Measurements from ENCODE around the gene HTRA1. TPM values are rescaled to one million over a fixed set of nuclear protein-coding genes. Genes with fewer than 3 reads are reported as not detected.

HTRA1 gene
- total and polyA plus RNA-seq, 10 of the 15 experiments (the other 5 are each of a cell fraction or from before 2014, with no cell fraction given): 0.13 TPM; not detected in 9

GRCh38 chr10:122508021-122508420 is 46.7 kb downstream of the HTRA1 start:
- ATAC-seq: no peak
- POLR2A ChIA-PET: no interaction called here
- TF ChIP-seq, protein P1, sequence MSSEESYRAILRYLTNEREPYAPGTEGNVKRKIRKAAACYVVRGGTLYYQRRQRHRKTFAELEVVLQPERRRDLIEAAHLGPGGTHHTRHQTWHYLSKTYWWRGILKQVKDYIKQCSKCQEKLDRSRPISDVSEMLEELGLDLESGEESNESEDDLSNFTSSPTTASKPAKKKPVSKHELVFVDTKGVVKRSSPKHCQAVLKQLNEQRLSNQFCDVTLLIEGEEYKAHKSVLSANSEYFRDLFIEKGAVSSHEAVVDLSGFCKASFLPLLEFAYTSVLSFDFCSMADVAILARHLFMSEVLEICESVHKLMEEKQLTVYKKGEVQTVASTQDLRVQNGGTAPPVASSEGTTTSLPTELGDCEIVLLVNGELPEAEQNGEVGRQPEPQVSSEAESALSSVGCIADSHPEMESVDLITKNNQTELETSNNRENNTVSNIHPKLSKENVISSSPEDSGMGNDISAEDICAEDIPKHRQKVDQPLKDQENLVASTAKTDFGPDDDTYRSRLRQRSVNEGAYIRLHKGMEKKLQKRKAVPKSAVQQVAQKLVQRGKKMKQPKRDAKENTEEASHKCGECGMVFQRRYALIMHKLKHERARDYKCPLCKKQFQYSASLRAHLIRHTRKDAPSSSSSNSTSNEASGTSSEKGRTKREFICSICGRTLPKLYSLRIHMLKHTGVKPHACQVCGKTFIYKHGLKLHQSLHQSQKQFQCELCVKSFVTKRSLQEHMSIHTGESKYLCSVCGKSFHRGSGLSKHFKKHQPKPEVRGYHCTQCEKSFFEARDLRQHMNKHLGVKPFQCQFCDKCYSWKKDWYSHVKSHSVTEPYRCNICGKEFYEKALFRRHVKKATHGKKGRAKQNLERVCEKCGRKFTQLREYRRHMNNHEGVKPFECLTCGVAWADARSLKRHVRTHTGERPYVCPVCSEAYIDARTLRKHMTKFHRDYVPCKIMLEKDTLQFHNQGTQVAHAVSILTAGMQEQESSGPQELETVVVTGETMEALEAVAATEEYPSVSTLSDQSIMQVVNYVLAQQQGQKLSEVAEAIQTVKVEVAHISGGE (CRISPR knock-in tag; IDR thresholded peaks at IDR 0.05): no peak
- TF ChIP-seq YY1 (IDR thresholded peaks at IDR 0.05; ENCODE audit: low read depth, low read length) (no peak), ZNF24 (IDR thresholded peaks at IDR 0.05) (no peak), SP1 (IDR thresholded peaks at IDR 0.05; ENCODE audit: low read depth, low read length) (no peak), ATF2 (IDR thresholded peaks at IDR 0.05; ENCODE audit: low read length) (no peak), ZNF384 (IDR thresholded peaks at IDR 0.05; ENCODE audit: borderline replicate concordance, low read depth, low read length) (no peak), EP300 (IDR thresholded peaks at IDR 0.05; ENCODE audit: borderline replicate concordance in 1 of 2, control insufficient read depth in 1 of 2, low read depth in 2 of 2, low read length in 2 of 2) (no peak), EZH2 (IDR thresholded peaks at IDR 0.05; ENCODE audit: borderline replicate concordance, control insufficient read depth, low read depth, low read length) (no peak), SREBF1 (IDR thresholded peaks at IDR 0.05; ENCODE audit: low read length) (no peak), MEF2B (IDR thresholded peaks at IDR 0.05; ENCODE audit: partially characterized antibody, poor library complexity, severe bottlenecking) (no peak), YBX1 (IDR thresholded peaks at IDR 0.05) (no peak)
- TF ChIP-seq, protein P2, sequence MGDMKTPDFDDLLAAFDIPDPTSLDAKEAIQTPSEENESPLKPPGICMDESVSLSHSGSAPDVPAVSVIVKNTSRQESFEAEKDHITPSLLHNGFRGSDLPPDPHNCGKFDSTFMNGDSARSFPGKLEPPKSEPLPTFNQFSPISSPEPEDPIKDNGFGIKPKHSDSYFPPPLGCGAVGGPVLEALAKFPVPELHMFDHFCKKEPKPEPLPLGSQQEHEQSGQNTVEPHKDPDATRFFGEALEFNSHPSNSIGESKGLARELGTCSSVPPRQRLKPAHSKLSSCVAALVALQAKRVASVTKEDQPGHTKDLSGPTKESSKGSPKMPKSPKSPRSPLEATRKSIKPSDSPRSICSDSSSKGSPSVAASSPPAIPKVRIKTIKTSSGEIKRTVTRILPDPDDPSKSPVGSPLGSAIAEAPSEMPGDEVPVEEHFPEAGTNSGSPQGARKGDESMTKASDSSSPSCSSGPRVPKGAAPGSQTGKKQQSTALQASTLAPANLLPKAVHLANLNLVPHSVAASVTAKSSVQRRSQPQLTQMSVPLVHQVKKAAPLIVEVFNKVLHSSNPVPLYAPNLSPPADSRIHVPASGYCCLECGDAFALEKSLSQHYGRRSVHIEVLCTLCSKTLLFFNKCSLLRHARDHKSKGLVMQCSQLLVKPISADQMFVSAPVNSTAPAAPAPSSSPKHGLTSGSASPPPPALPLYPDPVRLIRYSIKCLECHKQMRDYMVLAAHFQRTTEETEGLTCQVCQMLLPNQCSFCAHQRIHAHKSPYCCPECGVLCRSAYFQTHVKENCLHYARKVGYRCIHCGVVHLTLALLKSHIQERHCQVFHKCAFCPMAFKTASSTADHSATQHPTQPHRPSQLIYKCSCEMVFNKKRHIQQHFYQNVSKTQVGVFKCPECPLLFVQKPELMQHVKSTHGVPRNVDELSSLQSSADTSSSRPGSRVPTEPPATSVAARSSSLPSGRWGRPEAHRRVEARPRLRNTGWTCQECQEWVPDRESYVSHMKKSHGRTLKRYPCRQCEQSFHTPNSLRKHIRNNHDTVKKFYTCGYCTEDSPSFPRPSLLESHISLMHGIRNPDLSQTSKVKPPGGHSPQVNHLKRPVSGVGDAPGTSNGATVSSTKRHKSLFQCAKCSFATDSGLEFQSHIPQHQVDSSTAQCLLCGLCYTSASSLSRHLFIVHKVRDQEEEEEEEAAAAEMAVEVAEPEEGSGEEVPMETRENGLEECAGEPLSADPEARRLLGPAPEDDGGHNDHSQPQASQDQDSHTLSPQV (IDR thresholded peaks at IDR 0.05): no peak
- TF ChIP-seq, protein P3, sequence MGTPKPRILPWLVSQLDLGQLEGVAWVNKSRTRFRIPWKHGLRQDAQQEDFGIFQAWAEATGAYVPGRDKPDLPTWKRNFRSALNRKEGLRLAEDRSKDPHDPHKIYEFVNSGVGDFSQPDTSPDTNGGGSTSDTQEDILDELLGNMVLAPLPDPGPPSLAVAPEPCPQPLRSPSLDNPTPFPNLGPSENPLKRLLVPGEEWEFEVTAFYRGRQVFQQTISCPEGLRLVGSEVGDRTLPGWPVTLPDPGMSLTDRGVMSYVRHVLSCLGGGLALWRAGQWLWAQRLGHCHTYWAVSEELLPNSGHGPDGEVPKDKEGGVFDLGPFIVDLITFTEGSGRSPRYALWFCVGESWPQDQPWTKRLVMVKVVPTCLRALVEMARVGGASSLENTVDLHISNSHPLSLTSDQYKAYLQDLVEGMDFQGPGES (IDR thresholded peaks at IDR 0.05): no peak
- TF ChIP-seq, protein P4, sequence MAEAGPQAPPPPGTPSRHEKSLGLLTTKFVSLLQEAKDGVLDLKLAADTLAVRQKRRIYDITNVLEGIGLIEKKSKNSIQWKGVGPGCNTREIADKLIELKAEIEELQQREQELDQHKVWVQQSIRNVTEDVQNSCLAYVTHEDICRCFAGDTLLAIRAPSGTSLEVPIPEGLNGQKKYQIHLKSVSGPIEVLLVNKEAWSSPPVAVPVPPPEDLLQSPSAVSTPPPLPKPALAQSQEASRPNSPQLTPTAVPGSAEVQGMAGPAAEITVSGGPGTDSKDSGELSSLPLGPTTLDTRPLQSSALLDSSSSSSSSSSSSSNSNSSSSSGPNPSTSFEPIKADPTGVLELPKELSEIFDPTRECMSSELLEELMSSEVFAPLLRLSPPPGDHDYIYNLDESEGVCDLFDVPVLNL (IDR thresholded peaks at IDR 0.05; ENCODE audit: low read depth, low read length): no peak

More at GRCh38 chr10:122508021-122508420, 46.7 kb downstream of the HTRA1 start:
- peaks cover 0 to 3% of the 10 kb centered on the region in 2 experiments; a peak in 2 of 4 replicates for H3K27me3 ChIP-seq (replicated peaks in 1 of 2; ENCODE audit: control insufficient read depth in 2 of 2, insufficient read depth in 2 of 2, low read length in 1 of 2)
- no peak overlapping the region for H3K9ac ChIP-seq (ENCODE audit: control insufficient read depth, insufficient read depth, low read length)
- SMC1A ChIA-PET (ENCODE audit: uncharacterized antibody, unreplicated experiment): no interaction called here
- in situ Hi-C loops (cut with MboI) (no loop called here), intact Hi-C loops (cut with micrococcal nuclease; ENCODE audit: unreplicated experiment) (no loop called here)
- H3K4me3 ChIP-seq: no peak overlapping the region
- FAIRE-seq: no peak
- no peaks in the 10 kb centered on the region for H3K79me2 ChIP-seq (ENCODE audit: control insufficient read depth, insufficient read depth, low read length)
- DNase-seq (ENCODE audit: low read depth, low spot score): no peak
- H3K9me3 ChIP-seq (replicated peaks; ENCODE audit: control insufficient read depth, insufficient read depth, low read length): no peaks in the 10 kb centered on the region
- no peaks in the 10 kb centered on the region for H4K20me1 ChIP-seq (ENCODE audit: control insufficient read depth, insufficient read depth)
- no peaks in the 10 kb centered on the region for H3K4me1 ChIP-seq (ENCODE audit: control insufficient read depth, insufficient read depth, low read length)
- no peak overlapping the region for H2AFZ ChIP-seq (ENCODE audit: control insufficient read depth, low read depth, low read length)
- CTCF ChIA-PET: no interaction called here
- no peak overlapping the region for H3K4me2 ChIP-seq (ENCODE audit: control insufficient read depth, insufficient read depth)
- H3K36me3 ChIP-seq (ENCODE audit: control insufficient read depth in 2 of 2, insufficient read depth in 2 of 2, low read length in 1 of 2): no peaks in the 10 kb centered on the region
- BruUV-seq (replicated peaks): no TSS peak
- H3K27ac ChIP-seq (ENCODE audit: control insufficient read depth, insufficient read depth): no peak overlapping the region
- WGBS (ENCODE audit: insufficient coverage, insufficient replicate concordance, low lambda C conversion rate, missing lambda C conversion rate): 48% methylated on average over 5 of the region's 5 CpGs
- RAD21 ChIA-PET (ENCODE audit: unreplicated experiment): no interaction called here

Data from GM12878 (cell line).